OCI-LY3 (cell line): ENCODE measurements around the gene FOXC1.

Experiments used
- CTCF ChIP-seq: fragments of 200-600, 300-600 bp; sonication (generic); IDR thresholded peaks from 2 replicates; pipeline ENCODE4 v1.5.1; 2014; ENCODE audit warnings: antibody characterized with exemption, low read length, low read depth
- EZH2phosphoT487 ChIP-seq: fragments of 200-600 bp; shearing (Covaris generic); IDR thresholded peaks from 2 replicates; pipeline ENCODE4 v1.6.1; 2018; ENCODE audit warnings: antibody characterized with exemption, mixed run types, low read depth

- TF ChIP-seq CTCF: no peak
- TF ChIP-seq EZH2phosphoT487: no peak
Observed at GRCh38 chr6:1626481-1626880, 16.8 kb downstream of the FOXC1 start.
